Measurements from ENCODE around the gene SFTPA1. TPM values are rescaled to one million over a fixed set of nuclear protein-coding genes. Genes with fewer than 3 reads are reported as not detected.

SFTPA1 gene
- total and polyA plus RNA-seq, 2 experiments from 2014 or later: not detected

Other genes starting within 250 kb of the SFTPA1 start
- gene ZCCHC24, start 165.3 kb upstream of the SFTPA1 start, total RNA-seq (2014; rRNA removed; shearing (Covaris generic)): 7.2 and 10.1 TPM in 2 replicates
- 2.0 and 2.9 TPM in 2 replicates for gene ZCCHC24, start 165.3 kb upstream of the SFTPA1 start, polyA plus RNA-seq (2016; fragmentation: Nextera tagmentation; extraction: Ambion mirVana)
- 2.0 and 2.1 TPM in 2 replicates for gene EIF5AL1, start 98.4 kb upstream of the SFTPA1 start, total RNA-seq (2014; rRNA removed; shearing (Covaris generic))
- gene EIF5AL1, start 98.4 kb upstream of the SFTPA1 start, polyA plus RNA-seq (2016; fragmentation: Nextera tagmentation; extraction: Ambion mirVana): 20.4 and 21.4 TPM in 2 replicates
- not detected in 2 replicates for gene SFTPA2, start 50.5 kb upstream of the SFTPA1 start, total RNA-seq (2014; rRNA removed; shearing (Covaris generic))
- not detected in 2 replicates for gene SFTPA2, start 50.5 kb upstream of the SFTPA1 start, polyA plus RNA-seq (2016; fragmentation: Nextera tagmentation; extraction: Ambion mirVana)
- gene NUTM2B, start 92.3 kb downstream of the SFTPA1 start, total RNA-seq (2014; rRNA removed; shearing (Covaris generic)): 0.35 TPM in 1 of 2 replicates, not detected in the other
- gene NUTM2B, start 92.3 kb downstream of the SFTPA1 start, polyA plus RNA-seq (2016; fragmentation: Nextera tagmentation; extraction: Ambion mirVana): not detected in 2 replicates
- gene NUTM2E, start 215.8 kb downstream of the SFTPA1 start, total RNA-seq (2014; rRNA removed; shearing (Covaris generic)): 0.12 TPM in 1 of 2 replicates, not detected in the other
- gene NUTM2E, start 215.8 kb downstream of the SFTPA1 start, polyA plus RNA-seq (2016; fragmentation: Nextera tagmentation; extraction: Ambion mirVana): 0.18 TPM in 1 of 2 replicates, not detected in the other

All from GM23338 (cell line).